GM12892 (cell line): ENCODE results near the gene FOXK2.

ENCODE experiments used
- DNase-seq: peaks from one replicate; pipeline ENCODE4 v3.0.0; 2011; ENCODE audit not compliant: insufficient read length
- FAIRE-seq: peaks from 2 replicates; lab custom pipeline; 2011; peaks lifted over from hg19 to GRCh38; lab: Jason Lieb, UNC
- POLR2A ChIP-seq: IDR thresholded peaks from 2 replicates; pipeline ENCODE4 v1.6.1; 2011; ENCODE audit warnings: low read depth, low read length, control low read depth
- POLR2AphosphoS5 ChIP-seq: IDR thresholded peaks from 2 replicates; pipeline ENCODE4 v1.6.1; 2011; ENCODE audit warnings: low read depth, low read length, control low read depth
- TAF1 ChIP-seq: IDR thresholded peaks from 2 replicates; pipeline ENCODE4 v1.6.1; 2011; ENCODE audit warnings: low read depth, mild to moderate bottlenecking, control low read depth, low read length, borderline replicate concordance

Gene FOXK2

GRCh38 chr17:82615084-82616020 lies 95.8 kb downstream of the FOXK2 start:
- TF ChIP-seq POLR2AphosphoS5 (no peak), POLR2A (no peak), TAF1 (no peak)
- DNase-seq (no peak), FAIRE-seq (no peak)

- TF ChIP-seq TAF1 (no peak), POLR2A (no peak), POLR2AphosphoS5 (no peak)
- FAIRE-seq (no peak), DNase-seq (no peak)
Measured at GRCh38 chr17:82616021-82616711, 96.6 kb downstream of the FOXK2 start.

GRCh38 chr17:82619211-82619610 lies 99.7 kb downstream of the FOXK2 start:
- no peak for DNase-seq
- no peak for FAIRE-seq
- no peak for TF ChIP-seq POLR2AphosphoS5
- no peak for TF ChIP-seq TAF1
- TF ChIP-seq POLR2A, result no peak

- DNase-seq, result no peak
- FAIRE-seq, result no peak
- TF ChIP-seq POLR2A (no peak), POLR2AphosphoS5 (no peak), TAF1 (no peak)
Measured at GRCh38 chr17:82619641-82620040, 100.1 kb downstream of the FOXK2 start.

GRCh38 chr17:82623707-82624106 lies 104.2 kb downstream of the FOXK2 start:
- FAIRE-seq (no peak), DNase-seq (no peak)
- TF ChIP-seq POLR2AphosphoS5, result no peak
- no peak for TF ChIP-seq POLR2A
- no peak for TF ChIP-seq TAF1

GRCh38 chr17:82627405-82627804 lies 107.9 kb downstream of the FOXK2 start:
- TF ChIP-seq TAF1, result no peak
- no peak for TF ChIP-seq POLR2AphosphoS5
- TF ChIP-seq POLR2A, result no peak
- no peak for FAIRE-seq
- no peak for DNase-seq

GRCh38 chr17:82629748-82630147 lies 110.2 kb downstream of the FOXK2 start:
- TF ChIP-seq TAF1, result no peak
- TF ChIP-seq POLR2AphosphoS5, result no peak
- TF ChIP-seq POLR2A, result no peak
- FAIRE-seq, result no peak
- DNase-seq, result no peak

GRCh38 chr17:82630212-82630611 lies 110.7 kb downstream of the FOXK2 start:
- TF ChIP-seq POLR2AphosphoS5, result no peak
- no peak for TF ChIP-seq POLR2A
- no peak for TF ChIP-seq TAF1
- no peak for FAIRE-seq
- DNase-seq, result no peak

GRCh38 chr17:82631544-82631943 lies 112.0 kb downstream of the FOXK2 start:
- TF ChIP-seq POLR2AphosphoS5, result no peak
- no peak for TF ChIP-seq TAF1
- TF ChIP-seq POLR2A, result no peak
- DNase-seq (no peak), FAIRE-seq (no peak)

GRCh38 chr17:82632451-82632850 lies 112.9 kb downstream of the FOXK2 start:
- FAIRE-seq (no peak), DNase-seq (no peak)
- TF ChIP-seq TAF1 (no peak), POLR2A (no peak), POLR2AphosphoS5 (no peak)

GRCh38 chr17:82633343-82633742 lies 113.8 kb downstream of the FOXK2 start:
- TF ChIP-seq POLR2AphosphoS5 (no peak), POLR2A (no peak), TAF1 (no peak)
- FAIRE-seq (no peak), DNase-seq (no peak)
